ENCODE measurements around the gene UMAD1. TPM values are rescaled to one million over a fixed set of nuclear protein-coding genes. Genes with fewer than 3 reads are reported as not detected.

The UMAD1 gene
- total and polyA plus RNA-seq, 2 of the 13 experiments (the other 11 are each of a cell fraction or from before 2014, with no cell fraction given): 16.8 to 17.6 TPM

GRCh38 chr7:7681191-7681935, 40.8 kb downstream of the UMAD1 start (continued):
- no peak for TF ChIP-seq ZNF318 (CRISPR knock-in tag; IDR thresholded peaks at IDR 0.05)
- TF ChIP-seq, protein P1, sequence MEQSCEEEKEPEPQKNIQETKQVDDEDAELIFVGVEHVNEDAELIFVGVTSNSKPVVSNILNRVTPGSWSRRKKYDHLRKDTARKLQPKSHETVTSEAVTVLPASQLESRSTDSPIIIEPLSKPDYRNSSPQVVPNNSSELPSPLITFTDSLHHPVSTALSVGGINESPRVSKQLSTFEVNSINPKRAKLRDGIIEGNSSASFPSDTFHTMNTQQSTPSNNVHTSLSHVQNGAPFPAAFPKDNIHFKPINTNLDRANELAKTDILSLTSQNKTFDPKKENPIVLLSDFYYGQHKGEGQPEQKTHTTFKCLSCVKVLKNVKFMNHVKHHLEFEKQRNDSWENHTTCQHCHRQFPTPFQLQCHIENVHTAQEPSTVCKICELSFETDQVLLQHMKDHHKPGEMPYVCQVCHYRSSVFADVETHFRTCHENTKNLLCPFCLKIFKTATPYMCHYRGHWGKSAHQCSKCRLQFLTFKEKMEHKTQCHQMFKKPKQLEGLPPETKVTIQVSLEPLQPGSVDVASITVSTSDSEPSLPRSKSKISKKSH (CRISPR knock-in tag; IDR thresholded peaks at IDR 0.05; ENCODE audit: borderline replicate concordance): no peak
- TF ChIP-seq ZBTB42 (CRISPR knock-in tag; IDR thresholded peaks at IDR 0.05): no peak
- 0 out of 2 replicates have a peak, but pooled peaks have one; percentile 13 for TF ChIP-seq MIXL1 (CRISPR knock-in tag; IDR thresholded peaks at IDR 0.05)
- no peak for TF ChIP-seq ZNF83 (CRISPR knock-in tag; IDR thresholded peaks at IDR 0.05; ENCODE audit: borderline replicate concordance)
- no peak for TF ChIP-seq NFYB (CRISPR knock-in tag; IDR thresholded peaks at IDR 0.05)
- TF ChIP-seq ETV5 (CRISPR knock-in tag; IDR thresholded peaks at IDR 0.05; ENCODE audit: borderline replicate concordance): no peak
- TF ChIP-seq SP5 (CRISPR knock-in tag; IDR thresholded peaks at IDR 0.05; ENCODE audit: borderline replicate concordance, low read depth): no peak
- no peak for TF ChIP-seq ZNF383 (CRISPR knock-in tag; IDR thresholded peaks at IDR 0.05; ENCODE audit: borderline replicate concordance)
- TF ChIP-seq FOXK2 (IDR thresholded peaks at IDR 0.05): no peak
- 0 out of 2 replicates have a peak, but pooled peaks have one; percentile 35 for TF ChIP-seq RAD21 (CRISPR knock-in tag; IDR thresholded peaks at IDR 0.05)
- no peak for TF ChIP-seq ZFP36L1 (CRISPR knock-in tag; IDR thresholded peaks at IDR 0.05)
- peak; percentile 75 for TF ChIP-seq SMC3 (IDR thresholded peaks at IDR 0.05; ENCODE audit: low read length)
- no peak for TF ChIP-seq HCFC1 (IDR thresholded peaks at IDR 0.05; ENCODE audit: low read depth, low read length)
- no peak for TF ChIP-seq SETDB1 (CRISPR knock-in tag; IDR thresholded peaks at IDR 0.05; ENCODE audit: borderline replicate concordance)
- no peak for TF ChIP-seq ZNF614 (CRISPR knock-in tag; IDR thresholded peaks at IDR 0.05; ENCODE audit: borderline replicate concordance)
- no peak for TF ChIP-seq YEATS4 (CRISPR knock-in tag; IDR thresholded peaks at IDR 0.05; ENCODE audit: borderline replicate concordance)
- TF ChIP-seq MAFK (conservative IDR thresholded peaks at IDR 0.05 in 1 of 2, IDR thresholded peaks at IDR 0.05 in 1 of 2; ENCODE audit: low read length in 2 of 2): peak in 1 of 2 experiments; percentile 58; a peak in 2 of 4 replicates
- TF ChIP-seq, protein P2, sequence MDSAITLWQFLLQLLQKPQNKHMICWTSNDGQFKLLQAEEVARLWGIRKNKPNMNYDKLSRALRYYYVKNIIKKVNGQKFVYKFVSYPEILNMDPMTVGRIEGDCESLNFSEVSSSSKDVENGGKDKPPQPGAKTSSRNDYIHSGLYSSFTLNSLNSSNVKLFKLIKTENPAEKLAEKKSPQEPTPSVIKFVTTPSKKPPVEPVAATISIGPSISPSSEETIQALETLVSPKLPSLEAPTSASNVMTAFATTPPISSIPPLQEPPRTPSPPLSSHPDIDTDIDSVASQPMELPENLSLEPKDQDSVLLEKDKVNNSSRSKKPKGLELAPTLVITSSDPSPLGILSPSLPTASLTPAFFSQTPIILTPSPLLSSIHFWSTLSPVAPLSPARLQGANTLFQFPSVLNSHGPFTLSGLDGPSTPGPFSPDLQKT (CRISPR knock-in tag; IDR thresholded peaks at IDR 0.05; ENCODE audit: borderline replicate concordance): no peak
- peak; percentile 34; the same call in 1 of the 2 replicates for TF ChIP-seq CEBPB (IDR thresholded peaks at IDR 0.05; ENCODE audit: borderline replicate concordance, low read depth, low read length)
